ENCODE results near the gene OR10H5. TPM values are rescaled to one million over a fixed set of nuclear protein-coding genes. Genes with fewer than 3 reads are reported as not detected.

OR10H5 gene
- total RNA-seq, 2 donors from 2014 or later: not detected

DNA sequence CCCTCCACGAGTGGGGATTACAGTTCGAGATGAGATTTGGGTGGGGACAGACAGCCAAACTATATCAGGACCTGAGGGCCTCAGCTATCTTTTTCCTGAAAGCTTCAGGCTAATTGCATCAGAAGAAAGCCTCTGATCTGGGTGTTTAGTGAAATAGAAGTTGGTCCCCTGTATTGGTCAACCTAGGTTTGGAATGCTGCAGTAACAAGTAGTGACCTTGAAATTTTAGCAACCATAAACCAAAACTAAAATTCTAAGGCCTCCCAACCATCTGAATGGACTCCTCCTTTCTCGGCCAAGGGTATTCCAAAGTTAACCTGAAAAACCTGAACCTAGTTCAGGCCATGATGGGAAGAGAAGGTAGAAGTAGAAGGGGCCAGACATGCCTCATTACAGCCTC lies 62.9 kb downstream of the OR10H5 start:
- Histone ChIP-seq H3K27ac (no peak overlapping the region), H3K4me3 (no peak overlapping the region), H3K36me3 (no peaks in the 10 kb centered on the region), H3K27me3 (no peaks in the 10 kb centered on the region), H3K9me3 (no peaks in the 10 kb centered on the region), H3K4me1 (no peaks in the 10 kb centered on the region)
- DNase-seq (ENCODE audit: low spot score): no peak
- TF ChIP-seq, protein P1, sequence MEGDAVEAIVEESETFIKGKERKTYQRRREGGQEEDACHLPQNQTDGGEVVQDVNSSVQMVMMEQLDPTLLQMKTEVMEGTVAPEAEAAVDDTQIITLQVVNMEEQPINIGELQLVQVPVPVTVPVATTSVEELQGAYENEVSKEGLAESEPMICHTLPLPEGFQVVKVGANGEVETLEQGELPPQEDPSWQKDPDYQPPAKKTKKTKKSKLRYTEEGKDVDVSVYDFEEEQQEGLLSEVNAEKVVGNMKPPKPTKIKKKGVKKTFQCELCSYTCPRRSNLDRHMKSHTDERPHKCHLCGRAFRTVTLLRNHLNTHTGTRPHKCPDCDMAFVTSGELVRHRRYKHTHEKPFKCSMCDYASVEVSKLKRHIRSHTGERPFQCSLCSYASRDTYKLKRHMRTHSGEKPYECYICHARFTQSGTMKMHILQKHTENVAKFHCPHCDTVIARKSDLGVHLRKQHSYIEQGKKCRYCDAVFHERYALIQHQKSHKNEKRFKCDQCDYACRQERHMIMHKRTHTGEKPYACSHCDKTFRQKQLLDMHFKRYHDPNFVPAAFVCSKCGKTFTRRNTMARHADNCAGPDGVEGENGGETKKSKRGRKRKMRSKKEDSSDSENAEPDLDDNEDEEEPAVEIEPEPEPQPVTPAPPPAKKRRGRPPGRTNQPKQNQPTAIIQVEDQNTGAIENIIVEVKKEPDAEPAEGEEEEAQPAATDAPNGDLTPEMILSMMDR (IDR thresholded peaks at IDR 0.05): no peak

Other genes starting within 250 kb of the OR10H5 start
- not detected for gene CYP4F8, start 172.4 kb upstream of the OR10H5 start, total RNA-seq
- under 1 TPM in 1 of 2 donors, not detected in 1; 0.15 TPM for gene CYP4F3, start 146.8 kb upstream of the OR10H5 start, total RNA-seq
- gene CYP4F12, start 114.6 kb upstream of the OR10H5 start, total RNA-seq: 1 to 10 TPM; 3.1 to 4.3 TPM
- gene OR10H2, start 59.6 kb upstream of the OR10H5 start, total RNA-seq: not detected
- not detected for gene OR10H3, start 49.7 kb upstream of the OR10H5 start, total RNA-seq
- gene OR10H1, start 28.0 kb downstream of the OR10H5 start, total RNA-seq: not detected
- gene CYP4F2, start 110.4 kb downstream of the OR10H5 start, total RNA-seq: not detected
- under 1 TPM in 1 of 2 donors, not detected in 1; 0.39 TPM for gene CYP4F11, start 146.9 kb downstream of the OR10H5 start, total RNA-seq
- not detected for gene OR10H4, start 161.3 kb downstream of the OR10H5 start, total RNA-seq

All from right atrium auricular region (tissue), 2 donors.